Measurements from ENCODE around the gene KDM8. TPM values are rescaled to one million over a fixed set of nuclear protein-coding genes. Genes with fewer than 3 reads are reported as not detected.

Gene KDM8
- total and polyA plus RNA-seq, 2 donors (not counting 1 experiment from before 2014, with no cell fraction given), result 7.5 to 37.4 TPM

GRCh38 chr16:27197004-27197403 is 6.3 kb upstream of the KDM8 start:
- H3K9ac ChIP-seq (ENCODE audit: low read length), result no peak overlapping the region
- H3K9me3 Mint-ChIP-seq (ENCODE audit: insufficient read depth), result peaks cover 6% of the 10 kb centered on the region
- H3K27ac Mint-ChIP-seq, result peak overlapping the region; percentile 8
- 86% methylated on average over 4 of the region's 4 CpGs for WGBS (ENCODE audit: insufficient coverage)
- H3K4me3 ChIP-seq (ENCODE audit: control extremely low read depth in 1 of 5, extremely low read depth in 1 of 5, insufficient read depth in 1 of 5, low read depth in 2 of 5, low read length in 4 of 5), result no peak overlapping the region
- no peak overlapping the region for H3K27ac ChIP-seq (ENCODE audit: low read length in 2 of 2)
- H4K20me1 ChIP-seq (ENCODE audit: control insufficient read depth, insufficient read depth, low read length, poor library complexity, severe bottlenecking), result no peaks in the 10 kb centered on the region
- intact Hi-C loops (cut with micrococcal nuclease), result no loop called here
- H3K27me3 Mint-ChIP-seq, result no peaks in the 10 kb centered on the region
- H2AFZ ChIP-seq (ENCODE audit: insufficient read depth, low read depth, low read length, poor library complexity, severe bottlenecking), result no peak overlapping the region
- no peaks in the 10 kb centered on the region for H3K36me3 ChIP-seq (replicated peaks in 1 of 2; ENCODE audit: control extremely low read depth in 1 of 2, control insufficient read depth in 1 of 2, extremely low read depth in 1 of 2, insufficient read depth in 2 of 2, low read length in 1 of 2)
- ATAC-seq (ENCODE audit: low read depth) (no peak), DNase-seq (no peak)
- ChIA-PET CTCF (interaction anchor here (3.2 to 4.1 kb wide), 2 partner anchors 17 to 38 kb away, joined by 18 to 47 read pairs; no protein-coding TSS in a partner anchor), POLR2A (no interaction called here)
- no peak overlapping the region for H3K4me3 Mint-ChIP-seq
- TF ChIP-seq, protein P1, sequence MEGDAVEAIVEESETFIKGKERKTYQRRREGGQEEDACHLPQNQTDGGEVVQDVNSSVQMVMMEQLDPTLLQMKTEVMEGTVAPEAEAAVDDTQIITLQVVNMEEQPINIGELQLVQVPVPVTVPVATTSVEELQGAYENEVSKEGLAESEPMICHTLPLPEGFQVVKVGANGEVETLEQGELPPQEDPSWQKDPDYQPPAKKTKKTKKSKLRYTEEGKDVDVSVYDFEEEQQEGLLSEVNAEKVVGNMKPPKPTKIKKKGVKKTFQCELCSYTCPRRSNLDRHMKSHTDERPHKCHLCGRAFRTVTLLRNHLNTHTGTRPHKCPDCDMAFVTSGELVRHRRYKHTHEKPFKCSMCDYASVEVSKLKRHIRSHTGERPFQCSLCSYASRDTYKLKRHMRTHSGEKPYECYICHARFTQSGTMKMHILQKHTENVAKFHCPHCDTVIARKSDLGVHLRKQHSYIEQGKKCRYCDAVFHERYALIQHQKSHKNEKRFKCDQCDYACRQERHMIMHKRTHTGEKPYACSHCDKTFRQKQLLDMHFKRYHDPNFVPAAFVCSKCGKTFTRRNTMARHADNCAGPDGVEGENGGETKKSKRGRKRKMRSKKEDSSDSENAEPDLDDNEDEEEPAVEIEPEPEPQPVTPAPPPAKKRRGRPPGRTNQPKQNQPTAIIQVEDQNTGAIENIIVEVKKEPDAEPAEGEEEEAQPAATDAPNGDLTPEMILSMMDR (IDR thresholded peaks at IDR 0.05), result no peak
- TF ChIP-seq EZH2 (IDR thresholded peaks at IDR 0.05; ENCODE audit: borderline replicate concordance, insufficient read depth, low read depth, low read length, poor library complexity, severe bottlenecking), result no peak
- peaks cover 25 to 30% of the 10 kb centered on the region in 2 donors for H3K4me1 ChIP-seq (ENCODE audit: control insufficient read depth in 2 of 2, insufficient read depth in 2 of 2, low read length in 2 of 2)
- no peak overlapping the region for H3K4me2 ChIP-seq (replicated peaks; ENCODE audit: low read depth, low read length, poor library complexity, severe bottlenecking)
- no peaks in the 10 kb centered on the region for H3K27me3 ChIP-seq (replicated peaks in 1 of 4; ENCODE audit: control extremely low read depth in 1 of 4, control insufficient read depth in 3 of 4, insufficient read depth in 4 of 4, low read length in 3 of 4)
- peaks cover 41% of the 10 kb centered on the region for H3K4me1 Mint-ChIP-seq
- peaks cover 0 to 12% (median 4%) of the 10 kb centered on the region in 3 donors for H3K9me3 ChIP-seq (ENCODE audit: control extremely low read depth in 1 of 3, control insufficient read depth in 2 of 3, insufficient read depth in 1 of 3, low read length in 2 of 3)
- H3K79me2 ChIP-seq (ENCODE audit: control insufficient read depth, insufficient read depth, low read length), result no peaks in the 10 kb centered on the region

- peak overlapping the region; percentile 82 for H3K4me3 Mint-ChIP-seq
- 95% methylated on average over 10 of the region's 12 CpGs for WGBS (ENCODE audit: insufficient coverage)
- peak; percentile 28 for DNase-seq
- H3K9ac ChIP-seq (ENCODE audit: low read length), result peak overlapping the region; percentile 10
- peaks cover 58% of the 10 kb centered on the region for H3K4me1 Mint-ChIP-seq
- H3K27me3 Mint-ChIP-seq, result no peaks in the 10 kb centered on the region
- intact Hi-C loops (cut with micrococcal nuclease), result loop anchor here (1.0 kb wide), 3 partner anchors 34 to 169 kb away; partner anchors contain the start of gene NSMCE1
- no peaks in the 10 kb centered on the region for H4K20me1 ChIP-seq (ENCODE audit: control insufficient read depth, insufficient read depth, low read length, poor library complexity, severe bottlenecking)
- peak overlapping the region; percentile 82 for H3K4me2 ChIP-seq (replicated peaks; ENCODE audit: low read depth, low read length, poor library complexity, severe bottlenecking)
- H3K27me3 ChIP-seq (replicated peaks in 1 of 4; ENCODE audit: control extremely low read depth in 1 of 4, control insufficient read depth in 3 of 4, insufficient read depth in 4 of 4, low read length in 3 of 4), result no peaks in the 10 kb centered on the region
- H3K36me3 ChIP-seq (replicated peaks in 1 of 2; ENCODE audit: control extremely low read depth in 1 of 2, control insufficient read depth in 1 of 2, extremely low read depth in 1 of 2, insufficient read depth in 2 of 2, low read length in 1 of 2), result no peaks in the 10 kb centered on the region
- H3K9me3 ChIP-seq (ENCODE audit: control extremely low read depth in 1 of 3, control insufficient read depth in 2 of 3, insufficient read depth in 1 of 3, low read length in 2 of 3), result peaks cover 0 to 12% (median 4%) of the 10 kb centered on the region in 3 donors
- H3K9me3 Mint-ChIP-seq (ENCODE audit: insufficient read depth), result peaks cover 6% of the 10 kb centered on the region
- ChIA-PET CTCF (interaction anchor here (0.7 to 4.1 kb wide), 11 partner anchors 13 to 202 kb away, joined by 3 to 47 read pairs (median 5); no protein-coding TSS in a partner anchor), POLR2A (interaction anchor here (1.2 to 1.8 kb wide), 3 partner anchors 33 to 252 kb away, joined by 6 to 8 read pairs (median 6); no protein-coding TSS in a partner anchor)
- peak overlapping the region; percentile 95 for H3K27ac Mint-ChIP-seq
- no peak for ATAC-seq (ENCODE audit: low read depth)
- no peaks in the 10 kb centered on the region for H3K79me2 ChIP-seq (ENCODE audit: control insufficient read depth, insufficient read depth, low read length)
- no peak for TF ChIP-seq EZH2 (IDR thresholded peaks at IDR 0.05; ENCODE audit: borderline replicate concordance, insufficient read depth, low read depth, low read length, poor library complexity, severe bottlenecking)
- TF ChIP-seq, protein P1 (IDR thresholded peaks at IDR 0.05), result no peak
- no peak overlapping the region for H2AFZ ChIP-seq (ENCODE audit: insufficient read depth, low read depth, low read length, poor library complexity, severe bottlenecking)
- no peak overlapping the region for H3K4me3 ChIP-seq (ENCODE audit: control extremely low read depth in 1 of 5, extremely low read depth in 1 of 5, insufficient read depth in 1 of 5, low read depth in 2 of 5, low read length in 4 of 5)
- H3K27ac ChIP-seq (ENCODE audit: low read length in 2 of 2), result peak overlapping the region in 1 of 2 donors; percentile 25
- peaks cover 32 to 41% of the 10 kb centered on the region in 2 donors for H3K4me1 ChIP-seq (ENCODE audit: control insufficient read depth in 2 of 2, insufficient read depth in 2 of 2, low read length in 2 of 2)
Observed at GRCh38 chr16:27198451-27199234, 4.7 kb upstream of the KDM8 start.
